Measurements from ENCODE around the gene P3H3.

GRCh38 chr12:6818645-6819044 is 9.6 kb upstream of the P3H3 start:
- TF ChIP-seq NR2F2 (IDR thresholded peaks at IDR 0.05) (no peak), CTCF (IDR thresholded peaks at IDR 0.05; ENCODE audit: low read depth, low read length, missing input control) (no peak), TAF1 (conservative IDR thresholded peaks at IDR 0.05) (no peak), ATF3 (IDR thresholded peaks at IDR 0.05) (no peak), EGR1 (IDR thresholded peaks at IDR 0.05; ENCODE audit: low read depth in 2 of 2) (no peak), RAD21 (IDR thresholded peaks at IDR 0.05) (no peak), GABPA (IDR thresholded peaks at IDR 0.05 in 1 of 2, conservative IDR thresholded peaks at IDR 0.05 in 1 of 2) (no peak), MAX (IDR thresholded peaks at IDR 0.05) (no peak), YY1 (IDR thresholded peaks at IDR 0.05) (no peak), JUND (IDR thresholded peaks at IDR 0.05) (no peak), REST (IDR thresholded peaks at IDR 0.05) (no peak)

Data from liver (tissue), 3 donors.